IPS-18a (cell line): Measurements from ENCODE around the gene TOMM70.

Experiments
- H3K27ac ChIP-seq: one replicate; pipeline ENCODE4 v1.5.1; 2013; ENCODE audit warnings: low read length
- H3K27me3 ChIP-seq: one replicate; pipeline ENCODE4 v1.6.1; 2013; ENCODE audit warnings: mild to moderate bottlenecking, low read length; ENCODE audit not compliant: control insufficient read depth, insufficient read depth
- H3K36me3 ChIP-seq: one replicate; pipeline ENCODE4 v1.6.1; 2013; ENCODE audit warnings: low read depth, low read length; ENCODE audit not compliant: control insufficient read depth
- H3K4me1 ChIP-seq: one replicate; pipeline ENCODE4 v1.6.1; 2013; ENCODE audit warnings: low read depth, low read length; ENCODE audit not compliant: control insufficient read depth
- H3K4me3 ChIP-seq: one replicate; pipeline ENCODE4 v1.5.1; 2013; ENCODE audit warnings: low read length
- H3K9ac ChIP-seq: one replicate; pipeline ENCODE4 v1.6.1; 2013; ENCODE audit warnings: mild to moderate bottlenecking, low read length, moderate library complexity
- H3K9me3 ChIP-seq: one replicate; pipeline ENCODE4 v1.6.1; 2013; ENCODE audit warnings: low read depth, low read length; ENCODE audit not compliant: control insufficient read depth

Gene TOMM70

DNA sequence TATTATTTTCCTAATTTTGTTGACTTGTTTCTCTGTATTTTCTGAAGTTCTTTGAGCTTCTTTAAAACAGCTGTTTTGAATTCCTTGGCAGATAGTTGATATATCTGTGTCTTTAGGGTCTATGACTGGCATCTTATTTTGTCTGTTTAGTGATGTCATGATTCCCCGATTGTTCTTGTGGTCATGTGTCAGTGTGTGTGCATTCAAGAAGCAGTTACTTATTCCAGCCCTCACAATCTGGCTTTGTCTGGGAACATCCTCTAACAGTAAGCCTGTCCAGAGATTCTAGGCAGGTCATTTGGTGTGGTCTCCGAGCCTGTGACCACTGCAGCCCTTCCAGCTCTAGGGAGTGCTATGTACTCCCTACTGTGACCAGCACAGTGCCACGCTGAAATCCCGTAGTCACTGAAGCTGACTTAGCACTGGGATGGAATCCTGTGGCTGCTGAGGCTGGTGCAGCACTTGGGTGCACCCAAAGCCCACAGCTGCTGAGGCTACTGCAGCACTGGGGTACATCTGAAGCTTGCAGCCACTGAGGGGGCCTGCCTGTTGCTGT lies 7.2 kb upstream of the TOMM70 start:
- H3K4me3 ChIP-seq = no peak overlapping the region
- H3K27ac ChIP-seq = no peak overlapping the region
- peaks cover under 1% of the 10 kb centered on the region for H3K4me1 ChIP-seq
- H3K9me3 ChIP-seq = no peaks in the 10 kb centered on the region
- H3K27me3 ChIP-seq = no peaks in the 10 kb centered on the region
- no peaks in the 10 kb centered on the region for H3K36me3 ChIP-seq
- H3K9ac ChIP-seq = no peak overlapping the region

DNA sequence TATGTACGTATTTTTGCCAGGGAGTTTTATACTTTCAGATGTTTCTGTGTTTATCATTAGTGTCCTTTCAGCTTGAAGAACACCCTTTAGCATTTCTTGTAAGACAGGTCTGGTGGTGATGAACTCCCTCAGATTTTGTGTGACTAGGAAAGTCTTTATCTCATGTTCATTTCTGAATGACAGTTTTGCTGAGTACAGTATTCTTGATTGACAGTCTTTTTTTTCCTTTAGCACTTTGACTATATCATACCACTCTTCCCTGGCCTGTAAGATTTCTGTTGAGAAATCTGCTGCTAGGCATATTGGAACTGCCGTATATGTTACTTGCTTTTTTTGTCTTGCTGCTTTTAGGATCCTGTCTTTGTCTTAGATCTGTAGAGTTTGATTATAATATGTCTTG lies 6.3 kb upstream of the TOMM70 start:
- Histone ChIP-seq H3K27ac (no peak overlapping the region), H3K4me3 (no peak overlapping the region), H3K9ac (no peak overlapping the region), H3K4me1 (no peaks in the 10 kb centered on the region), H3K27me3 (no peaks in the 10 kb centered on the region), H3K36me3 (no peaks in the 10 kb centered on the region), H3K9me3 (no peaks in the 10 kb centered on the region)

DNA sequence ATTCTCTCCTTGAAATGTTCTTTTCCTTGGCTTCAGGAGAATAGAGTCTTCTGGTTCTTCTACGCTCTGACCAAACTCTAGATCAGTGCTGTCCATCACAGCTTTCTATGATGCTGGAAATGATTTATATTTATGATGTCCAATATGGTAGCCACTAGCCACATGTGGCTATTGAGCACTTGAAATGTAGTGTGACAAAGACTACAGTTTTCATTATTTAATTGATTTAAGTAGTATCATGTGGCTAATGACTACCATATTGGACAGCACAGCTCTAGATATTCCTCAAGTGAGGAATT lies 3.3 kb upstream of the TOMM70 start:
- no peaks in the 10 kb centered on the region for H3K27me3 ChIP-seq
- H3K4me1 ChIP-seq = peaks cover 9% of the 10 kb centered on the region
- H3K27ac ChIP-seq = no peak overlapping the region
- no peaks in the 10 kb centered on the region for H3K36me3 ChIP-seq
- H3K9me3 ChIP-seq = no peaks in the 10 kb centered on the region
- H3K9ac ChIP-seq = no peak overlapping the region
- H3K4me3 ChIP-seq = peak overlapping the region; percentile 74

DNA sequence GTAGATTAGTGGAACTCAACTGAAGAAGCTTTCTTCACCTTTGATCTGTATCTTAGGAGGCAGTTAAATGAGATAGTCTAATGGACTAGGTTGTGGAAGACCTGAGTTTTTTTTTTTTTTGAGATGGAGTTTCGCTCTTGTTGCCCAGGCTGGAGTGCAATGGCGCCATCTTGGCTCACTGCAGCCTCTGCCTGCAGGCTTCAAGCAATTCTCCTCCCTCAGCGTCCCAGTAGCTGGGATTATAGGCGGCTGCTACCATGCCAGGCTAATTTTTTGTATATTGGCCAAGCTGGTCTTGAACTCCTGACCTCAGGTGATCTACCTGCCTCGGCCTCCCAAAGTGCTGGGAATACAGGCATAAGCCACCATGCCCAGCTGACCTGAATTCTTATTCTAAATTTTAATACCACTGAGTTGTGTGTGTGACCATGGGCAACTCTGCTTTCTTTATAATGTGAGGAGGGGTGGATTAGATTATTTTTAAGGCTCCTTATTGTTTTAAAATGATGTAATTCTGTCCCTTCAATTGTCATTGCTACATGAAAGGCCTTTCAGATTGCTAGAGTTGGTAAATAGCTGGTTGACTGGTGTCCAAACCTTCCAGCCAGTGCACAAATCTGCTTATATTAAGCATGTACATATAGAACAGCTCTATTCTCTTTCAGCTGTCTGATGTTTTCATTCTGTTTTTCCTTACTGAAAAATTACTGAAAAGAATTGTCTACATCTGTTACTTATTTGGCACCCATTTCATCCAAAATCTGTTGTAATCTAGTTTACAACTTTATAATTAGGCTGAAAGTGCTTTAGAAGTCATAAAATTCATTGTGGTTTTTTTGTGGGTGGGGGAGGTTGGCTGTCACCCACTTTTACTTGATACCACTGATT lies 2.7 kb upstream of the TOMM70 start:
- Histone ChIP-seq H3K9me3 (no peaks in the 10 kb centered on the region), H3K36me3 (no peaks in the 10 kb centered on the region), H3K27me3 (no peaks in the 10 kb centered on the region), H3K27ac (peak overlapping the region; percentile 49), H3K9ac (peak overlapping the region; percentile 79), H3K4me1 (peaks cover 9% of the 10 kb centered on the region), H3K4me3 (peak overlapping the region; percentile 74)

DNA sequence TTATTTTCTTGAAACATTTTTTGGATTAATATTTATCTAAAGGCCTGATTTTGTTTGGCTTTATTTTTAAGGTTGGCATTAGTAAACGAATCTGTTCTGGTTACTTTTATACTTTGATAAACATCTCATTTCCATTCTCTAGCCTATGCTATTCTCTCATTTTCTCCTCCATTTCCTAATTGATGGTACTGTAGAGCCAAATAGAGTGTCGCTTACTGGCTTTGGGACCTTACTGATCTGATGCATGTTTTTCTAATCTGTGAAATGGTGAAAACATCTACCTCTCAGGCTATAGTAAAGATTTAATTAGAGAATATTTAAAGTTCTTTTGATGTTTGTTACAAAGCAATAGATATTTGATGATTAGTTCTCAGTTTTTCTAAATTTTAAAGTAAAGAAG lies 2.0 kb upstream of the TOMM70 start:
- peak overlapping the region; percentile 49 for H3K27ac ChIP-seq
- no peaks in the 10 kb centered on the region for H3K9me3 ChIP-seq
- H3K4me1 ChIP-seq = peaks cover 9% of the 10 kb centered on the region
- H3K27me3 ChIP-seq = no peaks in the 10 kb centered on the region
- H3K9ac ChIP-seq = peak overlapping the region; percentile 79
- peak overlapping the region; percentile 74 for H3K4me3 ChIP-seq
- H3K36me3 ChIP-seq = no peaks in the 10 kb centered on the region

DNA sequence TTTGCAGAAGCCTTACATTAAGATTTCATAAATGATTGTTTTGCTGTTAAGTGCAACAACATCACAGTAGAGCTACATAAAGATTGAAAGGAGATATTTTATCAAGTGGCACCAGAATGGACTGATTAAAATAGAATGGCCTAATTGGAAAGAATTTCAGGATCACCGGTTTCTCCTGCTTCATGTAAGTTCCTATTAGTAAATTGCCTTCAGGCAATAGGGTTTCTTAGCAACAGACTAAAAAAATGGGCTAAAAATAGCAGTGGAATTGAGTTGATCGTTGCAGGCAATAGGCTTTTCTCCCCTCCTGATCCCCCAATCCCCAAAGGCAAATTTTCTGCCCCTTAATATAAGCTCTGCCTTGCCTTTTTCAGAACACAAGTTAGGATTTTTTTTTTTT lies 1.4 kb upstream of the TOMM70 start:
- H3K4me3 ChIP-seq = peak overlapping the region; percentile 74
- H3K36me3 ChIP-seq = no peaks in the 10 kb centered on the region
- H3K9me3 ChIP-seq = no peaks in the 10 kb centered on the region
- H3K4me1 ChIP-seq = peaks cover 9% of the 10 kb centered on the region
- H3K9ac ChIP-seq = peak overlapping the region; percentile 79
- H3K27me3 ChIP-seq = no peaks in the 10 kb centered on the region
- peak overlapping the region; percentile 99 for H3K27ac ChIP-seq

DNA sequence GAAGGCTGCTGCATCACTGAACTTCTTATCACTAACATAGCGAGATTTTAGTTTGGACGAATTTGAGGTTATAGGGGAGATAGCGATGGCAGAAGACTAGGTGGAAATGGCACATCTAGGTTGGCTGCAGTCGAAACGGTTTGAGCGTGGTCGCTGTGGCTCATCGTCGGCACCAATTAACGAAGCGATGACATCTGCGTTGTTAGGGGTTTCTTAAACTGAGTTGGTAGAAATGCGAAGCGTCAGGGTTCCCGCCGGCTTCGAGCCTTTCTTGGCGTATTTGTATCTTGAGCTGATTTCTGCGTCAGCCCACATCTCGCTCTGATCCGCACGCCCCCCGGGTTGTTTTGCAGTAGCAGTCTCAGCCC lies 769 bp upstream of the TOMM70 start:
- H3K9ac ChIP-seq = peak overlapping the region; percentile 79
- peaks cover 9% of the 10 kb centered on the region for H3K4me1 ChIP-seq
- peak overlapping the region; percentile 99 for H3K27ac ChIP-seq
- no peaks in the 10 kb centered on the region for H3K27me3 ChIP-seq
- no peaks in the 10 kb centered on the region for H3K36me3 ChIP-seq
- no peaks in the 10 kb centered on the region for H3K9me3 ChIP-seq
- peak overlapping the region; percentile 74 for H3K4me3 ChIP-seq

DNA sequence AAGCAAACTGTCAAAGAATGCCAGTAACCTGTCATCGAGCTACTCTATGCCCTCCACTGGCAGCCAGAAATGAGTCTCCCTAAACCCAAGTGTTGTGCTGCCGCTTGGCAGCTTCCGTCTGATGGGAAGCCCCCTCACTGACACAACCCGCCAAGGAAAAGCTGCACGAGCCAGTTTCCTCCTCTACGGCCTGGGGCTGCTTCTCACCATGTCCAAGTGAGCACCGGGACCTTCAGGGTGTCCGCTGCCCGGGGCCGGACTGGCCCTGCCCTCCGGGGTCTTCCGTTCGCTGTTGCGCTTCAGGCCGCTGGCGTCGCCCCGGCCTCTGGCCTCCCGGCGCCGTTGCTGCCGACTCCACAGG lies 490 bp downstream of the TOMM70 start:
- Histone ChIP-seq H3K9me3 (no peaks in the 10 kb centered on the region), H3K27me3 (no peaks in the 10 kb centered on the region), H3K9ac (peak overlapping the region; percentile 79), H3K4me1 (peaks cover 9% of the 10 kb centered on the region), H3K27ac (no peak overlapping the region), H3K4me3 (peak overlapping the region; percentile 74), H3K36me3 (no peaks in the 10 kb centered on the region)

DNA sequence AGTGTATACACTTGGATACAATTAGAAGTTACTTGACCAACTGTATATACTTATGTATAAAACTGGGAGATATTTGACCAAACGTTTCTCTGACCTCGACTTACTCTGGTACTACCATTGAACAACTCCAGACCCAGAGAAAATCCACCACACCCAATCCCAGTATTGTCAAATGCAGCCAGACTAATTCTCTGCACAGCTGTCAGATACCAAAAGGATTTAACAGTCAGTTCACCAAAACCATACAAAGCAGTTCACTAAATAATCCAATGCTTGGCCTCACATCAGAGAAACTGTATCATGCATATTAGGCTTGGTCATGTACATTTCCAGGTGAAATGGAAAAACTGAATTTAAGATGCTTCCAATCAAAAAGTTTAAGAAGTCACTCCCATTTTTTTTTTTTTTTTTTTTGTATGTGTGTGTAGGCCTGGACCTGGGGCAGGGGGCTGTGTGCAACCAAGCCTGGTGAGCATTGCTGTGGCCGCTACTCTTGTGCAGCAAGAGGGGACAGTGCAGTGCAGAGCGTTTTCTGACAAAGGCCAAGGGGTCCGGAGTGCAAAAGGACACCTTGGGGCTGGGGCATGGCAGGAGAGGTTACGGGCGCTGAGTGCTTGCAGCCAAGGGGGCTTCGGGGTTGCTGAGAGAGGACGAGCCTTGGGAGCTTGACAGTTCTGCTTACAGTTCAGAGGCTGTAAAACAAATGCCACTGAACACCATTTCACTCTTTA lies 1.4 kb downstream of the TOMM70 start:
- H3K4me1 ChIP-seq = peaks cover 9% of the 10 kb centered on the region
- H3K9me3 ChIP-seq = no peaks in the 10 kb centered on the region
- H3K9ac ChIP-seq = peak overlapping the region; percentile 79
- no peaks in the 10 kb centered on the region for H3K27me3 ChIP-seq
- no peak overlapping the region for H3K27ac ChIP-seq
- no peaks in the 10 kb centered on the region for H3K36me3 ChIP-seq
- H3K4me3 ChIP-seq = peak overlapping the region; percentile 74

DNA sequence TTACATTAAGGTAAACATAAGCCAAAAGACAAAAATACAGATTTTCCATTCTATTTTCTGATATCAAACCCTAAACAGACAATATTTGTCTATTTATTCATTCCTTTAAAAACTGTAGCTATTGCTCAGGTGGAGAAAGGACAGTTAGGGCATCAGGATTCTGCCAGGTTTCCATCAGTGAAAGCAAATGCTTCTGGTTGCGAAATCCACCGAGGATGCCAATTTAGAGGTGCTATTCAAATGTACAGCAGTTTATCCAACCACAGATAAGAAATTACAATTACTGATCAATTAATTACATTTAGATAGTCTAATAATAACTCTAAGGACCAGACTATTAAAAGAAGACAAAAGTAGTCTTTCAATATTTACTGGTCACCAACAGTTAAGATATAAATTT lies 3.9 kb downstream of the TOMM70 start:
- Histone ChIP-seq H3K27me3 (no peaks in the 10 kb centered on the region), H3K4me3 (no peak overlapping the region), H3K4me1 (peaks cover 13% of the 10 kb centered on the region), H3K27ac (no peak overlapping the region), H3K9ac (no peak overlapping the region), H3K36me3 (no peaks in the 10 kb centered on the region), H3K9me3 (no peaks in the 10 kb centered on the region)

DNA sequence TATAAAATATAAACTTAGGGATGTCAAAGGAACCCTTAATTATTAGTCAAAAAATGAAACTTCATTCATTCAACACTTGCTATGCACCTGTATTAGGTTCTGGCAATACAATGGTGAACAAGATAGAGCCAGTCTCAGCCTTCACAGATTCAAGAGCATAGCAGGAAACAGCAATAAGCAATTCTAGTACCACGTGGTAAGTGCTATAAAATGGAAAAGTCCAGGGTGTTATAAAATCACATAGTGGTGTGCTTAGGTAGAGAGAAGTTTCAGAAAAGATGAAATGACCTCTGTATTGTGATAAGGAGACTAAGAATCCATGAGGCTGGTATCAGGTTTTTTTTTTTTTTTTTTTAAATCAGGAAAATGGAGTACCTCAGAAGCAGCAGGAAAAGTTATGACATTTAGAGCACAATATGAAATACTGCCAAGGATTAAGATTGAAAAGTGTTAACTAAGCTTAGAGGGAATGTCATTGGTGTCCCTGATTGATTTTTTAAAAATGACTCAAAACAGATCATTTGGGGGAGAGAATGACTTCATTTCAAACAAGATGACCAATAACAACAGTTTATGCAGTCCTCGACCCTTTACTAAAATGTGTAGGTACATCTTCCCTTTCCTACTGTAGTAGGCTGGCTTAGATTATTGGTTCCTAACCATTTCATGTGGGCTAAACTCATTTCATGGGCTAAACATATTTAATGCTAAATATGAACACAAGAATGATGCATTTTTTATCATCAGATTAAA lies 5.0 kb downstream of the TOMM70 start:
- H3K36me3 ChIP-seq = no peaks in the 10 kb centered on the region
- peaks cover 13% of the 10 kb centered on the region for H3K4me1 ChIP-seq
- no peak overlapping the region for H3K4me3 ChIP-seq
- no peak overlapping the region for H3K27ac ChIP-seq
- H3K9me3 ChIP-seq = no peaks in the 10 kb centered on the region
- no peaks in the 10 kb centered on the region for H3K27me3 ChIP-seq
- H3K9ac ChIP-seq = no peak overlapping the region
